GM21515 (cell line): ENCODE measurements around the gene STK26.
"Not testable (repeated sequence)": the region's sequence is repeated elsewhere in the genome, so short reads cannot be mapped to it uniquely, and the experiment has no call there.

ENCODE experiments used
- ATAC-seq: cut with Tn5 transposase; IDR thresholded peaks from one replicate; pipeline ENCODE4 v1.9.1; 2021; ENCODE audit not compliant: unreplicated experiment

Gene STK26

DNA sequence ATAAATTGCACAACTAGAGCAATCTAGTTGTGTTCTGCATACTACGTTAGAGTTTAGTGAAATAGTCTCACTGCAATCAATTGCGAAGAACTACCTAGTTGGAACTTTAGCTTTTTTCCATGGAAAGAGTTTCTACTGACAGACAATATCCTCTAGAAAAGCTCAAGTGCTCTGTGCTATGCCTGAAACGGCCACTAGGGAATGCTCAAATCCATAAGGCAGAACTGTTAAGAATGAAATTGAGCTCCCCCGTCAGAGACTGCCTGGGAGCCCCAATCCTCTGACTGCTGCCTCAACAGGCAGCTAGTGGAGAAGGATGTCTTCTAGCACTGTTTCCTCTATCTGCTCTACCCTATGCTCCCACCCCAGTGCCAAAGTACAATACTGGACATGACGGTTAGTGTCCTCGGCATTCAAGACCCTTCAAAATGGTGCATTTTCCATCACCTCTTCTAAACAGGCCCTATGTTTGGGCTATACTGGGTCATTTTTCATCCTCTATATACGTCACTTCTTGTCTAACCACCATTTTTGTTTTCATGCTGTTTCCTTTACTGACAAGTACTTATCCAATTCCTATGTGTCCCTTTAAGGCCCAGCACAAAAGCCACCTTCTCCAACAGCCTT, 69.5 kb downstream of the STK26 start:
- ATAC-seq, result peak; percentile 93

DNA sequence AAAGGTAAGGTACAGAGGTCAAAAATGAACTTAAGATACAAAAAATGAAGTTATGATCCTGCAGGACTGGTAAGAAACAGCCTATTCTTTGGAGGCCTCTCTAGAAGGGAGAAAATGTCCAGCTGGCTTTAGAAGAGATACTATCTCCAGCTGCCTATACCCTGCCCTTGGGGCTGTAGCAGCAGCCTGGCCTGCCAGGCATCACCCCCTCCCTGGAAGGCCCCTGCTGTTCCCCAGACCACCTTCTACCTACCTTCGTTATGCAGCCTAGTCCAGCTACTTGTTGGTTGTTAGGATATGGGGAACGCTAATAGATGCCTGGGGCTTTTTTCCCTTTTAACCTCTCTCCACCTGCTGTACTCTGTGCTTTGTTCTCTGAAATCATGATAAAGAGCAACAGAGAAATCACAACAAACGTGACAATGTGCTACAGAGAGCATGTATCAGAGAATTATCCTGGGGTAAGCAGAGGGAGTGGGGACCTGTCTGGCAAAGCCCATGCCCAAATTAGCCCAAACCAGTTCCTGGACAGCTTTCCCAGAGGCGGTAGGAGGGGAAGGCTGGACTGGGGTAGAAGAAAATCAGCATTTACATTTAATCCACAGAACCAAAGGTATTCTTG, 70.2 kb downstream of the STK26 start:
- ATAC-seq, result no peak

DNA sequence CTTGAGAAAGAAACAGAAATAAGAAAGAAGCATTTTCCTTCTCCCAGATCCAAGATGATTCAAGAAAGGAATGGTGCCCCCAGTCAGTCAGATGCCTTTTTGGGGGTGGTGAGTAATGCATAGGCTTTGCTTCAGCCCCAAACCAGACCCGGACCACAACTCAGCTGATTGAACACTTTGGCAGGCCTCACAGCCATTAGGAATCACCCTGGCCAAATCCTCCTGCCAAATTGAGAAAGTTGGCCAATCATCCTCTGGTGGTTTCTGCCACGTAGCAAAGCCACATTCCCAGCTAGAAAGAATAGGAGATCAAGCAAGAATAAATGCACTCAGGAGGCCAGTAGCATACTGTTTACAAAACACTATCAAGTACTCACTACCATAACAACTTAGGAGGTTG, 71.1 kb downstream of the STK26 start:
- no peak for ATAC-seq

DNA sequence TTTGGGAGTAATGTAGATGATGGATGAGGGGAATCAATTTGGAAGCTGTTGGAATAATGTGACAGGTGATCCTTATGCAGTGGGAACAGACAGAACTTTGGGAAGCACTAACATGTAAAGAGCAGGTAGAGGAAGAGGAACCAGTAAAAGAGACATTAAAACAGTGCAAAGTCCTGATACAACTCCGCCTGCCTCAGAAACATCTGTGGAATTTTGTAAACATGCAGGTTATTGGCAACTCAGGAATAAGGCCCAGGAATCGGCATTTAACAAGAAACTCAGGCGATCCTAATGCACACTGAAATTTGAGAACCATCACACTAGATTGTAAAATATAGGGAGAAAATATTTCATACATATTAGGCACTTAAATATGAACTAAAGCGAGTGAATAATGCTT, 75.6 kb downstream of the STK26 start:
- ATAC-seq, result not testable (repeated sequence)

DNA sequence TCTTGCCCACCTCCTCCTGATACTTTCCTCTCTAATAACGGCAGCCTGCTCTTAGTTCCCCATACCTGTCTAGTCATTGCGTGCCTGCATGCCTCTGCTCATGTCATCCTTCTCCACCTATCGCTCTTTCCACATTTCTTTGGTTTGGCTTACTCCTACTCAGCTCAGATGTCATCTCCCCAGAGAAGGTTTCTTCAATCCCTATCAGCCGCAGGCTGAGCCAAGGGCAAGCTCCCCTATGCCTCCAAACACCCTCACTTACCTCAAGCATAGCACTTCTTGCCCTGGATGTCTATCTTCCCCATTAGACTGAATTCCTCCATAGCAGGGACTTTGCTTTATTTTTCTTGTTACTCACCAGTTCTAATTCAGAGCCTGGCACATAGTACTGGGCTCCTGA, 78.1 kb downstream of the STK26 start:
- ATAC-seq, result no peak

DNA sequence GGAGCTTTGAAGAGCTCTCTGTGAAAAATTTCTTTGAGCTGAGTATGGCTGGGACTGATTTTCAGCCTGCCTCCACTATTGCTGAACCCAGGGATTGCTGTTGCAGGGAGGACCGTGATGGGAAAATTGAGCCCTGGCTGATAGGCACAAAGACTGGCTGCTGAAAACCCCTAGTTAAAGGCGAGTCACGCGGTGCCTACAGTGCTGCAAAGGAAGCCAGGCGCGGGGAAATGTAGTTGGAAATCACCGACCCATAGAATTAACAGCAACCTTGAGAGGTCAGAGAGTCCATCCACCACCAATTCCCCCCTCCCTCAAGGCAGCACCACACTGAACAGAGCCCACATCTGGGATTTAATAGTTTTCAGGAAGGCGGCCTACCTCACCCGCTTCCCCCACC, 78.7 kb downstream of the STK26 start:
- ATAC-seq, result no peak

DNA sequence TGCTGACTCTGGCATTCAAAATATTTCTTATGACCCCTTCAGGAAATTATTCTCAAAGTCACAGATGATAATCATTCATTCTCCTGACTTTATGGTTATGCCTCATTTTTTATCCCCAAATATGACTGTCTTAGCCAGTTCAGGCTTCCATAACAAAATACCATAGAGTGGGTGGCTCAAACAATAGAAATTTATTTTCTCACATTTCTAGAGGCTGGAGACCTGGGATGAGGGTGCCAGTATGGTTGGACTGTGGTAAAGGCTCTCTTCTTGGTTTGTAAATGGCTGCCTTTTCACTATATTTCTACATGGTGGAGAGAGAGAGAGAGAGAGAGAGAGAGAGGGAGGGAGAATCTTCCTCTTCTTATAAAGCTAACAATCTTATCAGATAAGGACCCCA, 84.2 kb downstream of the STK26 start:
- ATAC-seq, result no peak

DNA sequence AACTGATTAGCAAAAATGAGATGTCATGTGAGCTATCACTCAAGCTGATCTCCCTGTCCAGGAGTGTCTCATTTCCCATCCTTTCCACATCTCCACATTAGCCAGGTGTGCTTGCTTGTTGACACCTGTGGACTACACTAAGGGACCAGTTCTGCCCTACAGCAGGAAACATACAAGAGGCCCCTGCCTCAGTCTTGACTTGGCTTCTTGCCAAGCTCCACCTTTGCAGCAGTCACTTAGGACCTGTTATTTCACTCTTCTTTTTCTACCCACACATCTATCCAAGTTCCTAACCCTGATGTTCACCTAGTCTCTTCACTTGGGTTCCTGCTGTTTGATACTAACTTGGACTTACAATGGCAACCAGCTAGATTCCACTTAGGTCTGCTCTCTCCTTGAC, 91.5 kb downstream of the STK26 start:
- no peak for ATAC-seq

DNA sequence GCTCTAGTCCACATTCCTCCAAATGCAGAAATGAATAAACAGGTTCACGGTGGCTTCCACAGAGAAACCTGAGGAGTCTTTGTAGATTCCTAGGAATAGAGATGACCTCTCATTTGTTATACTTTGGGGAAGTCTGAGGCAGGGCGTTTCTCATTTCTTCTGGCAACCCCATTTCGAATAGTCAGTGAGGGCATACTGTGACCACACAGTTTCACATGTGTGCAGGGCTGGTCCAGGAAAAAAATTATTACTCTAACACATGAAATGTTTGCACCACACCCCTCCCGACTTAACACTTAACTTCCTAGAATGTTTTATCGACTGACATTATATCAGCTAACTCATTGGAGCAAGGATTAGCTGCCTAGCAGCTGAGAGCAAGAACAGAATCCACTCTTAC, 92.7 kb downstream of the STK26 start:
- no peak for ATAC-seq

DNA sequence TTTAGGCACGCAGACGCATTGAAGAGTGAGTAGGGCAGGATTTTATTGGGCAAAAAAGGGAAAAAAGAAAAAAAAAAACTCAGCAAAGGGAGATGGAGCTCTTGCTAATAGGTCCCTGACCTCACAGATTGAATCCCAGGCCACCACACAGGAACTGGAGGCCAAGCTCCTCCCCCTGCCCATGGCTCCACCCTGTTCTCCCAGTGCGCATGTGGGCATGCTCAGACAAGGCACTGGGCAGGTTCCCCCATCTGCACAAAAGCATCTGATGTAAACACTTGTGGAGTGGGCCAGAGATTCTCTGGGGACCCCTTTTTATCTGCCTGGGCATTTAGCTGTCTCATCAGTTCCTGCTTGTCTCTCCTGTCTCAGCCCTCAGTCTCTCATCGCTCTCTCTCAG, 95.3 kb downstream of the STK26 start:
- ATAC-seq, result no peak

DNA sequence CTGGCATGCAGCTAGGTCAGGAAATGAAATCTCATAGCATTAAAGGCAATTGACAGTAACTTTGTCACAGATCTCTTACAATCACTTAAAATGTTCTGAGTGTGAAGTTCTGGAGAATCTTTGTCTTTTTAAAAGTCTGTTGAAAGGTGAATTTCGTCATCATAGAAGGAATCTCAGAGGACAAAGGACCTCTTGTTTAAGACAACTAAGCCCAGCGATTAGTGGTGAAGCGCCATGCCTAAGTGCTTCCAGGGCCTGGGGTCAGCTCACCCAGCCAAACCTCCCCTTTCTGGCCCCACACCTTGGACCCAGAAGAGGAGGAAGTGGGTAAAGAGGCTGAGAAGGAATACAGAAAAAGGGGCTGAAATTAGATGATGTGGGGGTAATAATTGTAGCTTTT, 96.2 kb downstream of the STK26 start:
- no peak for ATAC-seq

DNA sequence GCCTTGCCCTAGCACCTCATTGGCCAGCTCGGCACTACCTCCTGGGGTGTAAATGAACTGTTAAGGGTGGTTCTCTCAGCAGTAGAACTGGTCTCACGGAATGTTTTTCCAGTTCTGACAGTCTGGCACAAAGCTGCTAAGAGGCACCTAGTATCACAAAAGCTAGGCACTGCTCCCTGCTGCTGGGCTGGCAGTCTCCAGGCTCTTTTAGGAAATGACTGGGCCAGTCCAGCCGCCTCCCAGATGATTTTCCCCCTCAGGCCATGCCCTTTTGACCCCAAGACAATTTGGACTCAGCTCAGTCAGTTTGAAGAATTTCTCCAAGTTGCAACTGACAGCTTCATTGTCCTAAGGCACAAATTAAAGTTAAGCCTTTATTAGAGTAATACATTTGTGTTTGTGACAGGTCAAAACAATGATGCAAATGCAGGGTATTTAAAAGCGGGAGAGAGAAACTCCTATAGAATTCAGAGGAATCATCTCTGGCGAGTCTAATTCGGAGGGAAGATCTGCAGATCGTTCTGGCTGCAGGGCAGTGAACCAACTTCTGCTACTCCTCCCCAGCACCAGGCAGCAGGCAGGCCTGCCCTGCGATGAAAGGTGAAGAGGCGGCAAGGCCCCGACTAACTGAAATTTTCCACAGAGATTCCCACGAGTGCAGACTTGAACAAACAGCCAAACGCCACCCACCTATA, 96.9 kb downstream of the STK26 start:
- ATAC-seq, result no peak

DNA sequence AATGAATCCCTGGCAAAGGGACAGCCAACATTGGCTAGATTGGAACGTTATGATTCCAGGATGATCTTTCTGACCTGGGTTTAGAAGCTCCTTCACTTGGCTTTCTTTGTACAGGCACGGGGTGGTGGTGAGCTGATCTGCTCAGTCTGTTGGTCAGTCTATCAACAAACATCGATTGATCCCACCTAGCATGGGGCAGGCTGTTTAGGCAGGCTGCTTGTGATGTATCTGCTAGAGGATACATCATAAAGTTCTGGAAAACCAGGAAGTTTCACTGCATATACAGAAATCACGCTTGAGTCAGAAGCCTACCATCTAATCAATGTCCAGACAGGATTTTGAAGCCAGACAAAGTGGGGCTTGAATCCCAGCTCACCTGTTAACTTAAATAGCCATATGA, 97.8 kb downstream of the STK26 start:
- no peak for ATAC-seq
